DND-41 (cell line): ENCODE measurements around the gene MAPRE3.

Experiments
- ATAC-seq: fragments of 200-7000 bp; cut with Tn5 transposase; 3 replicates; pipeline ENCODE4 v1.9.1; 2021; ENCODE audit warnings: low read depth; ENCODE audit not compliant: insufficient read depth
- DNase-seq: peaks from one replicate; pipeline ENCODE4 v3.0.0-alpha.2; 2020
- H2AFZ ChIP-seq: 2 replicates; pipeline ENCODE4 v1.6.0; 2012; ENCODE audit warnings: low read depth, low read length
- H3K27ac ChIP-seq: 2 replicates; pipeline ENCODE4 v1.5.1; 2012; ENCODE audit warnings: low read length, inconsistent platforms
- H3K27me3 ChIP-seq: fragments of 200-600 bp; sonication (generic); 2 replicates; pipeline ENCODE4 v1.6.0; 2012; ENCODE audit warnings: low read length, mild to moderate bottlenecking, inconsistent platforms; ENCODE audit not compliant: insufficient read depth, poor library complexity
- H3K36me3 ChIP-seq: 2 replicates; pipeline ENCODE4 v1.5.1; 2012; ENCODE audit warnings: low read length, inconsistent platforms; ENCODE audit not compliant: insufficient read depth
- H3K4me1 ChIP-seq: 2 replicates; pipeline ENCODE4 v1.5.1; 2012; ENCODE audit warnings: mild to moderate bottlenecking, low read length; ENCODE audit not compliant: insufficient read depth
- H3K4me2 ChIP-seq: 2 replicates; pipeline ENCODE4 v1.6.0; 2012; ENCODE audit warnings: mild to moderate bottlenecking, moderate library complexity, low read length, inconsistent platforms; ENCODE audit not compliant: insufficient read depth
- H3K4me3 ChIP-seq, 2 experiments: fragments of 200-600 bp in 1 of 2; shearing (Covaris generic) in 1 of 2; 2 replicates each; pipeline ENCODE4 v1.5.1; 2012 to 2016; ENCODE audit warnings: inconsistent platforms in 2 of 2, low read length in 2 of 2, mild to moderate bottlenecking in 2 of 2, low read depth in 1 of 2, moderate library complexity in 1 of 2
- H3K79me2 ChIP-seq: 2 replicates; pipeline ENCODE4 v1.6.0; 2012; ENCODE audit warnings: low read length, inconsistent platforms; ENCODE audit not compliant: insufficient read depth
- H3K9ac ChIP-seq: 2 replicates; pipeline ENCODE4 v1.6.0; 2012; ENCODE audit warnings: low read depth, mild to moderate bottlenecking, inconsistent platforms, low read length, moderate library complexity
- H3K9me3 ChIP-seq: 2 replicates; pipeline ENCODE4 v1.5.1; 2012; ENCODE audit warnings: low read length, moderate library complexity, mild to moderate bottlenecking, inconsistent platforms; ENCODE audit not compliant: insufficient read depth, severe bottlenecking
- H4K20me1 ChIP-seq: 2 replicates; pipeline ENCODE4 v1.6.0; 2012; ENCODE audit warnings: low read length; ENCODE audit not compliant: insufficient read depth
- CTCF ChIP-seq: IDR thresholded peaks from 2 replicates; pipeline ENCODE4 v1.5.1; 2012; ENCODE audit warnings: borderline replicate concordance, low read length, moderate library complexity, mild to moderate bottlenecking; ENCODE audit not compliant: poor library complexity, severe bottlenecking; ENCODE audit errors: extremely low read depth
- EZH2 ChIP-seq: IDR thresholded peaks from 3 replicates; pipeline ENCODE4 v1.6.1; 2012; ENCODE audit warnings: borderline replicate concordance, low read depth, mild to moderate bottlenecking, moderate library complexity, low read length, inconsistent platforms; ENCODE audit not compliant: severe bottlenecking

The MAPRE3 gene

DNA sequence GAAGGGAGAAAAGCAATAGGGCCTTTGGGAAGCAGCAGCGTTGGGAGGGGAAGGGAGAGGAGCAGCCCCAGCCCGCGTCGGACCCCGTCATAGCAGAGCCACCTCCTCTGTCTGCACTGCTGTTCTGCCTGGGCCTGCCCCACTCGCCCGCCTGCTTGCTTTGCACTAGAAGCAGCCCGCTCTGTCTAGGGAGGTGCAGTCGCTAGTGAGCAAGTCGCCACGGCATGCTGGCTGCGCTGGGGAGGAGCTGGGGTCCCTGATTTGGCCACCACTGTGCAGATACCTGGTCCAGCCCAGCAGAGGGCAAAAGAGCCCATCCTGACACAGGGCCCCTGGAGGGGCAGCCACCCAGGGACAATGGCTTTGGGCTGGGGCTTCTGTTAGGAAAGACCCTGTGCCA lies 54.4 kb downstream of the MAPRE3 start:
- Histone ChIP-seq H4K20me1 (peaks cover 9% of the 10 kb centered on the region; the same call in 1 of the 2 replicates), H3K79me2 (peaks cover 7% of the 10 kb centered on the region; the same call in 1 of the 2 replicates), H3K9ac (no peak overlapping the region), H2AFZ (no peak overlapping the region), H3K4me3 (no peak overlapping the region), H3K4me2 (no peak overlapping the region), H3K36me3 (peaks cover 9% of the 10 kb centered on the region), H3K27ac (no peak overlapping the region), H3K4me1 (no peaks in the 10 kb centered on the region), H3K9me3 (no peaks in the 10 kb centered on the region), H3K27me3 (no peaks in the 10 kb centered on the region)
- DNase-seq, result no peak
- ATAC-seq, result peak; percentile 29; the same call in 2 of the 3 replicates
- TF ChIP-seq EZH2, result no peak

GRCh38 chr2:27025281-27025800 lies 54.9 kb downstream of the MAPRE3 start:
- Histone ChIP-seq H3K79me2 (peaks cover 7% of the 10 kb centered on the region; the same call in 1 of the 2 replicates), H3K27ac (no peak overlapping the region), H4K20me1 (peaks cover 9% of the 10 kb centered on the region; the same call in 1 of the 2 replicates), H3K9me3 (no peaks in the 10 kb centered on the region), H2AFZ (no peak overlapping the region), H3K4me3 (no peak overlapping the region), H3K4me2 (no peak overlapping the region), H3K27me3 (no peaks in the 10 kb centered on the region), H3K36me3 (peaks cover 9% of the 10 kb centered on the region), H3K9ac (no peak overlapping the region), H3K4me1 (no peaks in the 10 kb centered on the region)
- no peak for TF ChIP-seq EZH2
- TF ChIP-seq CTCF, result no peak
- no peak for DNase-seq
- ATAC-seq, result no peak

- H3K27me3 ChIP-seq, result no peaks in the 10 kb centered on the region
- H3K9ac ChIP-seq, result no peak overlapping the region
- no peaks in the 10 kb centered on the region for H3K9me3 ChIP-seq
- H3K4me2 ChIP-seq, result no peak overlapping the region
- DNase-seq (no peak), ATAC-seq (no peak)
- TF ChIP-seq CTCF, result no peak
- TF ChIP-seq EZH2, result no peak
- H3K36me3 ChIP-seq, result peaks cover 9% of the 10 kb centered on the region
- no peak overlapping the region for H2AFZ ChIP-seq
- peaks cover 8% of the 10 kb centered on the region for H3K4me1 ChIP-seq
- H3K27ac ChIP-seq, result no peak overlapping the region
- no peak overlapping the region for H3K4me3 ChIP-seq
- peaks cover 9% of the 10 kb centered on the region; the same call in 1 of the 2 replicates for H4K20me1 ChIP-seq
- H3K79me2 ChIP-seq, result peaks cover 7% of the 10 kb centered on the region; the same call in 1 of the 2 replicates
These were observed 55.7 kb downstream of the MAPRE3 start for GRCh38 chr2:27025861-27026851.

- Histone ChIP-seq H3K4me3 (no peak overlapping the region), H3K27me3 (no peaks in the 10 kb centered on the region), H3K4me2 (no peak overlapping the region), H3K4me1 (peaks cover 19% of the 10 kb centered on the region), H3K36me3 (peaks cover 9% of the 10 kb centered on the region), H3K27ac (no peak overlapping the region), H4K20me1 (peaks cover 9% of the 10 kb centered on the region; the same call in 1 of the 2 replicates), H2AFZ (no peak overlapping the region), H3K79me2 (peaks cover 18% of the 10 kb centered on the region), H3K9ac (no peak overlapping the region), H3K9me3 (no peaks in the 10 kb centered on the region)
- no peak for TF ChIP-seq CTCF
- no peak for TF ChIP-seq EZH2
- no peak for ATAC-seq
- no peak for DNase-seq
These were observed 56.8 kb downstream of the MAPRE3 start for GRCh38 chr2:27027211-27027651.
